Peyer's patch (tissue), 4 donors: ENCODE measurements around the gene USP10. TPM values are rescaled to one million over a fixed set of nuclear protein-coding genes. Genes with fewer than 3 reads are reported as not detected.

Experiments
- DNase-seq, 3 donors: peaks; one replicate each; pipeline ENCODE4 v3.0.0-alpha.2; 2017 to 2019
- H3K27ac ChIP-seq, 4 donors: fragments of 200-600 bp; sonication (generic); one replicate each; pipeline ENCODE4 v1.5.1; 2016 to 2019
- H3K27me3 ChIP-seq, 2 donors: fragments of 200-600 bp; sonication (generic); one replicate each; pipeline ENCODE4 v1.5.1; 2019
- H3K36me3 ChIP-seq, 3 donors: fragments of 200-600 bp; sonication (generic); one replicate each; pipeline ENCODE4 v1.5.1; 2016 to 2019
- H3K4me1 ChIP-seq, 4 donors: fragments of 200-600 bp; sonication (generic); one replicate each; pipeline ENCODE4 v1.5.1; 2016 to 2019
- H3K4me3 ChIP-seq, 4 donors: fragments of 200-600 bp; sonication (generic); 1 replicate in 3 of 4; 2 replicates in 1 of 4; pipeline ENCODE4 v1.5.1; 2016 to 2019; ENCODE audit warnings: mild to moderate bottlenecking in 1 of 4
- H3K9me3 ChIP-seq, 4 donors: fragments of 200-600 bp; sonication (generic); one replicate each; pipeline ENCODE4 v1.5.1; 2016 to 2019; ENCODE audit warnings: mild to moderate bottlenecking in 1 of 4
- POLR2A ChIP-seq, 2 donors: fragments of 450-650 bp; IDR thresholded peaks; one replicate each; pipeline ENCODE4 v1.5.1; 2017; ENCODE audit warnings: antibody characterized with exemption in 2 of 2, mild to moderate bottlenecking in 2 of 2, moderate library complexity in 2 of 2
- total RNA-seq, 4 donors: library from RNA; depleted of rRNA; stranded (reverse); fragments of >200 nt; gene quantifications; one replicate each; pipeline ENCODE4 v1.1.0, GENCODE V29; 2016
- TF ChIP-seq, protein P1 (sequence below), 6 experiments: fragments of 450-650 bp in 4 of 6; fragments of 200-600 bp in 2 of 6; sonication (generic) in 1 of 6; IDR thresholded peaks; one replicate each; pipeline ENCODE4 v1.5.1; 2017 to 2019; ENCODE audit warnings: antibody characterized with exemption in 6 of 6, mild to moderate bottlenecking in 3 of 6, moderate library complexity in 1 of 6

The USP10 gene
- total RNA-seq, 4 donors from 2014 or later = 48.0 to 85.5 (median 59.9) TPM

DNA sequence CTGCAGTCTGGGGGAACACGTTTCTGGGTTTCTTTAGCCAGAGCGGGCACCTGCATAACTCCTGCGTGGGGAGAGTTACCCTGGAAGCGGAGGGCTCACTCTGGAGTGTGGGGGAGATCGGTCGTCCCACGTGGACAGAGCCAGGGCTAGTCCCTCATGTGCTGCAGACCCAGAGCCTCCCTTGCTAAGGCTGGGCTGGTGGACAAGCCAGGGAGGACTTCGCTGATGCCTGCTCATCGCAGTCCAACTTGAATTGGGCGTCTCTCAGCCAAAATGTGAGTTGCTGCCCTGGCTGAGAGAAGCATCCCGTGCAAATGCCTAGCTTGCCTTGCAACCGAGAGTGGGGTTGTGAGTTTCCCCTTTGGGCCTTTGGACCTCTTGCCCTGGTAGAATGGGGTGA, 121.0 kb downstream of the USP10 start:
- Histone ChIP-seq H3K27ac (peak overlapping the region; percentile 47 to 92 (median 74)), H3K9me3 (no peaks in the 10 kb centered on the region)

GRCh38 chr16:84821179-84821578, 121.4 kb downstream of the USP10 start:
- H3K27me3 ChIP-seq = no peaks in the 10 kb centered on the region
- TF ChIP-seq POLR2A (IDR thresholded peaks at IDR 0.05) = no peak
- TF ChIP-seq, protein P1, sequence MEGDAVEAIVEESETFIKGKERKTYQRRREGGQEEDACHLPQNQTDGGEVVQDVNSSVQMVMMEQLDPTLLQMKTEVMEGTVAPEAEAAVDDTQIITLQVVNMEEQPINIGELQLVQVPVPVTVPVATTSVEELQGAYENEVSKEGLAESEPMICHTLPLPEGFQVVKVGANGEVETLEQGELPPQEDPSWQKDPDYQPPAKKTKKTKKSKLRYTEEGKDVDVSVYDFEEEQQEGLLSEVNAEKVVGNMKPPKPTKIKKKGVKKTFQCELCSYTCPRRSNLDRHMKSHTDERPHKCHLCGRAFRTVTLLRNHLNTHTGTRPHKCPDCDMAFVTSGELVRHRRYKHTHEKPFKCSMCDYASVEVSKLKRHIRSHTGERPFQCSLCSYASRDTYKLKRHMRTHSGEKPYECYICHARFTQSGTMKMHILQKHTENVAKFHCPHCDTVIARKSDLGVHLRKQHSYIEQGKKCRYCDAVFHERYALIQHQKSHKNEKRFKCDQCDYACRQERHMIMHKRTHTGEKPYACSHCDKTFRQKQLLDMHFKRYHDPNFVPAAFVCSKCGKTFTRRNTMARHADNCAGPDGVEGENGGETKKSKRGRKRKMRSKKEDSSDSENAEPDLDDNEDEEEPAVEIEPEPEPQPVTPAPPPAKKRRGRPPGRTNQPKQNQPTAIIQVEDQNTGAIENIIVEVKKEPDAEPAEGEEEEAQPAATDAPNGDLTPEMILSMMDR (IDR thresholded peaks at IDR 0.05) = no peak
- H3K4me3 ChIP-seq = peak overlapping the region; percentile 37 to 59 (median 44)
- peaks cover 0 to 14% (median 0%) of the 10 kb centered on the region in 4 donors for H3K4me1 ChIP-seq
- H3K27ac ChIP-seq = peak overlapping the region; percentile 47 to 92 (median 74)
- no peaks in the 10 kb centered on the region for H3K36me3 ChIP-seq
- H3K9me3 ChIP-seq = no peaks in the 10 kb centered on the region
- no peak for DNase-seq

More for the DNA sequence above, 121.0 kb downstream of the USP10 start:
- Histone ChIP-seq H3K4me1 (peaks cover 0 to 14% (median 0%) of the 10 kb centered on the region in 4 donors), H3K27me3 (no peaks in the 10 kb centered on the region), H3K36me3 (no peaks in the 10 kb centered on the region), H3K4me3 (peak overlapping the region; percentile 37 to 59 (median 44))
- no peak for DNase-seq
- no peak for TF ChIP-seq POLR2A (IDR thresholded peaks at IDR 0.05)
- TF ChIP-seq, protein P1 (IDR thresholded peaks at IDR 0.05) = no peak

DNA sequence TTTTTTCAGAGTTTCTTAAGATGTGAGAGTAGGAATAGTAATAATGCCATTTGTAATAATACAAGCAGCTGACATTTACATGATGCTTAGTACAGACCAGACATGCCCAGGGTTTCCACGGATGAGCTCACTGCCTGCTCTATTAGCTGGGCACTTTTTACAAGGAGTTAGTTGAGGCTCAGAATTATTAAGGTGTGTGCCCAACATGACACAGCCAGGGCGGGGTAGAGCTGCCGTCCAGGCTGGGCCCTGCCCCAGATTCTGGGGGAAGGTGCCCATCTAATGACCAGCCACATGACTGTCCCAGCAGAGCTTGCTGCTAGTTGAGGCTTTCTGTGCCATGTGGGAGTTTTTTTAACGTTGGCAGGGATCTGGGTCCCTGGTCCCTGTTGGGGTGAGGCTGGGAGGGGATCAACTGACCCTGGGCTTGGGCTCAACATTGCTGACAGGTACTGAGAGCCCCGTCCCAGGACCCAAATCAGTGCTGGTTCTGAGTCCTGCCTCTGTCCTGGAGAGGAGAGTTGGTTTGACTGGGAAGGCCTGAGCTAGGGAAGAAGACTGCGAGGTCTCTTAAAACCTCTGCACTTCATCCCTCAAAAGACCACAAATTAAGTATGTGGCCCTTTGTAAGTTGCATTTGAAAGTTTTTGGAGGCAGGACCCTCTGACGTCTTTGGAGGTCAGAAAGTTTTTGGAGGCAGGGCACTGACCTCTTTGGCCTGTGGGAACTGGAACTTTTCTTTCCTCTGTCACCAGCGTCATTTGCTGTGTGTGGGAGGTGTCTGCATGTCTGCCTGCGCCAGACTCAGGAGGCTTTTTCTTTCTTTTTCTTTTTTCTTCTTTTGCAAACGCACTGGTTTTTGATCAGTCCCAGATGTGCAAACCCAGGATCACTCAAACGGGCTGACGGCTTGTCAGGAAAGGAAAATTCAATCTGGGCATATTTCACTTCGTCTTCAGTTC, 122.2 kb downstream of the USP10 start:
- Histone ChIP-seq H3K27ac (peak overlapping the region; percentile 47 to 92 (median 74)), H3K4me1 (peaks cover 0 to 14% (median 0%) of the 10 kb centered on the region in 4 donors), H3K4me3 (peak overlapping the region; percentile 37 to 59 (median 44)), H3K9me3 (no peaks in the 10 kb centered on the region), H3K36me3 (no peaks in the 10 kb centered on the region), H3K27me3 (no peaks in the 10 kb centered on the region)
- no peak for DNase-seq
- TF ChIP-seq POLR2A (IDR thresholded peaks at IDR 0.05) = no peak
- TF ChIP-seq, protein P1 (IDR thresholded peaks at IDR 0.05) = no peak

DNA sequence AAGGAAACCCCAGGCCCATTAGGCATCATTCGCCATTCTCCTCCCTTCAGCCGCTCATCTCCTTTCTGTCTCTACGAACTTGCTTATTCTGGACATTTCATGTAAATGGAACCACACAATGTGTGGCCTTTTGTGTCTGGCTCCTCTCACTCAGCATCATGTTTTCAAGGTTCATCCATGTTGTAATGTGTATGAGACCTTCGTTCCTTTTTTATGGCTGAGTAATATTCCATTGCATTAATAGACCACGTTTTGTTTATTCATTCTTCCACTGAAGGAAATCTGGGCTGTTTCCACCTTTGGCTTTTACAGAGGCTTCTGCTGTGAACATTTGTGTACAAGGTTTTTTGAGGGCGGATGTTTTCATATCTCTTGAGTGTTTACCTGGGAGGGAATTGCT, 123.2 kb downstream of the USP10 start:
- TF ChIP-seq POLR2A (IDR thresholded peaks at IDR 0.05) = no peak
- TF ChIP-seq, protein P1 (IDR thresholded peaks at IDR 0.05) = no peak
- Histone ChIP-seq H3K4me1 (peaks cover 0 to 14% (median 0%) of the 10 kb centered on the region in 4 donors), H3K36me3 (no peaks in the 10 kb centered on the region), H3K27ac (peak overlapping the region; percentile 43 to 92 (median 58)), H3K27me3 (no peaks in the 10 kb centered on the region), H3K9me3 (no peaks in the 10 kb centered on the region), H3K4me3 (peak overlapping the region in 1 of 4 donors; percentile 59)
- no peak for DNase-seq

- Histone ChIP-seq H3K36me3 (no peaks in the 10 kb centered on the region), H3K4me3 (peak overlapping the region in 1 of 4 donors; percentile 59), H3K4me1 (peaks cover 0 to 14% (median 0%) of the 10 kb centered on the region in 4 donors), H3K9me3 (no peaks in the 10 kb centered on the region), H3K27me3 (no peaks in the 10 kb centered on the region), H3K27ac (peak overlapping the region; percentile 43 to 92 (median 62))
- TF ChIP-seq, protein P1 (IDR thresholded peaks at IDR 0.05) = no peak
- TF ChIP-seq POLR2A (IDR thresholded peaks at IDR 0.05) = no peak
- no peak for DNase-seq
These were observed 123.7 kb downstream of the USP10 start for GRCh38 chr16:84823484-84823883.
